HepG2 (cell line): Measurements from ENCODE around the gene NEU1. TPM values are rescaled to one million over a fixed set of nuclear protein-coding genes. Genes with fewer than 3 reads are reported as not detected.

Experiments used
- AKAP8 ChIP-seq: sonication (generic); formaldehyde crosslinking; IDR thresholded peaks from 2 replicates; pipeline ENCODE4 v1.5.1; 2020; ENCODE audit warnings: mild to moderate bottlenecking, missing genetic modification reagents
- EP300 ChIP-seq, 3 experiments: sonication (generic) in 1 of 3; formaldehyde crosslinking in 1 of 3; IDR thresholded peaks; 2 replicates each; pipeline versions ENCODE4 v1.5.1 to v1.6.1; 2011 to 2020; ENCODE audit warnings: low read depth in 2 of 3, low read length in 2 of 3, borderline replicate concordance in 1 of 3, improper control_type of control experiment in 1 of 3, mild to moderate bottlenecking in 1 of 3, missing genetic modification reagents in 1 of 3, moderate library complexity in 1 of 3
- HNRNPUL1 ChIP-seq: fragments of 200-400 bp; formaldehyde crosslinking; IDR thresholded peaks from 2 replicates; pipeline ENCODE4 v1.6.1; 2017; ENCODE audit warnings: low read depth, mild to moderate bottlenecking, low read length, moderate library complexity
- JUN ChIP-seq: sonication (generic); formaldehyde crosslinking; IDR thresholded peaks from 2 replicates; pipeline ENCODE4 v1.4.0; 2020; ENCODE audit warnings: mild to moderate bottlenecking, missing genetic modification reagents
- MIER3 ChIP-seq: IDR thresholded peaks from 2 replicates; pipeline ENCODE4 v1.6.1; 2016; ENCODE audit warnings: missing compliant biosample characterization, borderline replicate concordance
- RFX5 ChIP-seq: IDR thresholded peaks from 2 replicates; pipeline ENCODE4 v1.6.1; 2011; ENCODE audit warnings: low read depth, low read length, improper control_type of control experiment
- RNF2 ChIP-seq: fragments of 450-650 bp; conservative IDR thresholded peaks from 2 replicates; pipeline ENCODE4 v1.6.1; 2016; ENCODE audit warnings: low read depth
- RORA ChIP-seq: sonication (generic); formaldehyde crosslinking; IDR thresholded peaks from 2 replicates; pipeline ENCODE4 v1.5.0; 2020; ENCODE audit warnings: mild to moderate bottlenecking, missing genetic modification reagents, moderate library complexity
- SNAPC2 ChIP-seq: sonication (generic); formaldehyde crosslinking; IDR thresholded peaks from 2 replicates; pipeline ENCODE4 v1.8.1; 2022; ENCODE audit warnings: mild to moderate bottlenecking, missing genetic modification reagents
- TARDBP ChIP-seq: sonication (generic); formaldehyde crosslinking; IDR thresholded peaks from 2 replicates; pipeline ENCODE4 v1.8.0; 2022; ENCODE audit warnings: mild to moderate bottlenecking, missing genetic modification reagents
- TBX2 ChIP-seq: sonication (generic); formaldehyde crosslinking; IDR thresholded peaks from 2 replicates; pipeline ENCODE4 v1.5.0; 2020; ENCODE audit warnings: missing genetic modification reagents, mild to moderate bottlenecking, borderline replicate concordance
- ZNF143 ChIP-seq: sonication (generic); formaldehyde crosslinking; IDR thresholded peaks from 2 replicates; pipeline ENCODE4 v1.4.0; 2020; ENCODE audit warnings: missing genetic modification reagents
- ZNF253 ChIP-seq: sonication (generic); formaldehyde crosslinking; IDR thresholded peaks from 2 replicates; pipeline ENCODE4 v1.8.0; 2022; ENCODE audit warnings: mild to moderate bottlenecking, missing genetic modification reagents, borderline replicate concordance
- ZNF570 ChIP-seq: sonication (generic); formaldehyde crosslinking; IDR thresholded peaks from 2 replicates; pipeline ENCODE4 v1.4.0; 2020; ENCODE audit warnings: mild to moderate bottlenecking, missing genetic modification reagents, borderline replicate concordance
- ZSCAN12 ChIP-seq: sonication (generic); formaldehyde crosslinking; IDR thresholded peaks from 2 replicates; pipeline ENCODE4 v1.9.0; 2021; ENCODE audit warnings: mild to moderate bottlenecking, missing genetic modification reagents
- polyA plus RNA-seq, 8 experiments: library from polyadenylated mRNA; depleted of rRNA in 3 of 8; stranded (reverse) in 7 of 8; unstranded in 1 of 8; fragments of >200 nt; fragmentation: Illumina TruSeq in 4 of 8; extraction: Trizol in 4 of 8; gene quantifications; 2 replicates each; pipeline versions ENCODE4 v1.2.1 to v1.2.3, GENCODE V29; 2011 to 2016; ENCODE audit warnings: low read depth in 4 of 8, missing spikeins in 1 of 8, mixed read lengths in 1 of 8; ENCODE audit not compliant: insufficient read depth in 1 of 8
- total RNA-seq, 5 experiments: library from RNA; depleted of rRNA; stranded (reverse); fragments of >200 nt; fragmentation: Illumina TruSeq; extraction: Trizol; gene quantifications; 2 replicates each; pipeline ENCODE4 v1.2.3, GENCODE V29; 2016; ENCODE audit warnings: low read depth in 1 of 5
- TF ChIP-seq, protein P1 (sequence below): sonication (generic); formaldehyde crosslinking; IDR thresholded peaks from 2 replicates; pipeline ENCODE4 v1.8.0; 2022; ENCODE audit warnings: mild to moderate bottlenecking, missing genetic modification reagents, moderate library complexity
- TF ChIP-seq, protein P2 (sequence below): sonication (generic); formaldehyde crosslinking; IDR thresholded peaks from 2 replicates; pipeline ENCODE4 v1.4.0; 2020; ENCODE audit warnings: mild to moderate bottlenecking, missing genetic modification reagents
- TF ChIP-seq, protein P3 (sequence below): sonication (generic); formaldehyde crosslinking; IDR thresholded peaks from 2 replicates; pipeline ENCODE4 v1.5.1; 2020; ENCODE audit warnings: mild to moderate bottlenecking, missing genetic modification reagents, moderate library complexity
- TF ChIP-seq, protein P4 (sequence below): sonication (generic); formaldehyde crosslinking; IDR thresholded peaks from 2 replicates; pipeline ENCODE4 v1.8.1; 2023; ENCODE audit warnings: mild to moderate bottlenecking, moderate library complexity, missing genetic modification reagents
- TF ChIP-seq, protein P5 (sequence below): IDR thresholded peaks from 2 replicates; pipeline ENCODE4 v1.6.1; 2016; ENCODE audit warnings: missing compliant biosample characterization, missing genetic modification reagents, borderline replicate concordance
- TF ChIP-seq, protein P6 (sequence below): sonication (generic); formaldehyde crosslinking; IDR thresholded peaks from 2 replicates; pipeline ENCODE4 v1.4.0; 2020; ENCODE audit warnings: missing genetic modification reagents

The NEU1 gene
- total and polyA plus RNA-seq, 2 of the 13 experiments (the other 11 are each of a cell fraction or from before 2014, with no cell fraction given): 215 to 297 TPM

DNA sequence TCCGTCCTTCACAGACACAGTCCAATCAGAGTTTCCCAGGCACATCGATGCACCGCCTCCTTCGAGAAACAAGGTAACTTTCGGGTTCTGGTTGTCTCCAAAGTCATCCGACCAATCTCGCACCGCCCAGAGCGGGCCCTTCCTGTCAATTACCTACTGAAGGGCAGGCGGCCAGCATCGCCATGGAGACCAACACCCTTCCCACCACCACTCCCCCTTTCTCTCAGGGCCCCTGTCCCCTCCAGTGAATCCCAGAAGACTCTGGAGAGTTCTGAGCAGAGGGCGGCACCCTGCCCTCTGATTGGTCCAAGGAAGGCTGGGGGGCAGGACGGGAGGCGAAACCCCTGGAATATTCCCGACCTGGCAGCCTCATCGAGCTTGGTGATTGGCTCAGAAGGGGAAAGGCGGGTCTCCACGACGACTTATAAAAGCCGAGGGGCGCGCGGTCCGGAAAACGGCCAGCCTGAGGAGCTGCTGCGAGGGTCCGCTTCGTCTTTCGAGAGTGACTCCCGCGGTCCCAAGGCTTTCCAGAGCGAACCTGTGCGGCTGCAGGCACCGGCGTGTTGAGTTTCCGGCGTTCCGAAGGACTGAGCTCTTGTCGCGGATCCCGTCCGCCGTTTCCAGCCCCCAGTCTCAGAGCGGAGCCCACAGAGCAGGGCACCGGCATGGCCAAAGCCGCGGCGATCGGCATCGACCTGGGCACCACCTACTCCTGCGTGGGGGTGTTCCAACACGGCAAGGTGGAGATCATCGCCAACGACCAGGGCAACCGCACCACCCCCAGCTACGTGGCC lies 35.1 kb downstream of the NEU1 start, which contains the start of gene HSPA1B (continued):
- TF ChIP-seq, protein P1, sequence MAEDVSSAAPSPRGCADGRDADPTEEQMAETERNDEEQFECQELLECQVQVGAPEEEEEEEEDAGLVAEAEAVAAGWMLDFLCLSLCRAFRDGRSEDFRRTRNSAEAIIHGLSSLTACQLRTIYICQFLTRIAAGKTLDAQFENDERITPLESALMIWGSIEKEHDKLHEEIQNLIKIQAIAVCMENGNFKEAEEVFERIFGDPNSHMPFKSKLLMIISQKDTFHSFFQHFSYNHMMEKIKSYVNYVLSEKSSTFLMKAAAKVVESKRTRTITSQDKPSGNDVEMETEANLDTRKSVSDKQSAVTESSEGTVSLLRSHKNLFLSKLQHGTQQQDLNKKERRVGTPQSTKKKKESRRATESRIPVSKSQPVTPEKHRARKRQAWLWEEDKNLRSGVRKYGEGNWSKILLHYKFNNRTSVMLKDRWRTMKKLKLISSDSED (CRISPR knock-in tag): no peak
- TF ChIP-seq RNF2 (peak; percentile 15; the same call in 1 of the 2 replicates), ZSCAN12 (peak; percentile 92), TBX2 (CRISPR knock-in tag) (peak; percentile 71), ZNF143 (CRISPR knock-in tag) (no peak), RFX5 (peak; percentile 45; the same call in 1 of the 2 replicates), HNRNPUL1 (no peak), ZNF570 (no peak), ZNF253 (CRISPR knock-in tag) (no peak), AKAP8 (CRISPR knock-in tag) (no peak), TARDBP (CRISPR knock-in tag) (0 out of 2 replicates have a peak, but pooled peaks have one; percentile 14), RORA (no peak), JUN (CRISPR knock-in tag) (no peak), MIER3 (CRISPR knock-in tag) (peak; percentile 51; the same call in 1 of the 2 replicates), EP300 (IDR thresholded peaks at IDR 0.05; ENCODE audit: low read depth in 2 of 2, low read length in 2 of 2) (peak in 1 of 2 experiments; percentile 82; a peak in 2 of 4 replicates), EP300 (CRISPR knock-in tag; IDR thresholded peaks at IDR 0.05; ENCODE audit: borderline replicate concordance) (peak; percentile 26; the same call in 1 of the 2 replicates), SNAPC2 (no peak)
- TF ChIP-seq, protein P2, sequence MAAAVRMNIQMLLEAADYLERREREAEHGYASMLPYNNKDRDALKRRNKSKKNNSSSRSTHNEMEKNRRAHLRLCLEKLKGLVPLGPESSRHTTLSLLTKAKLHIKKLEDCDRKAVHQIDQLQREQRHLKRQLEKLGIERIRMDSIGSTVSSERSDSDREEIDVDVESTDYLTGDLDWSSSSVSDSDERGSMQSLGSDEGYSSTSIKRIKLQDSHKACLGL (CRISPR knock-in tag): peak; percentile 82; the same call in 1 of the 2 replicates
- TF ChIP-seq, protein P3, sequence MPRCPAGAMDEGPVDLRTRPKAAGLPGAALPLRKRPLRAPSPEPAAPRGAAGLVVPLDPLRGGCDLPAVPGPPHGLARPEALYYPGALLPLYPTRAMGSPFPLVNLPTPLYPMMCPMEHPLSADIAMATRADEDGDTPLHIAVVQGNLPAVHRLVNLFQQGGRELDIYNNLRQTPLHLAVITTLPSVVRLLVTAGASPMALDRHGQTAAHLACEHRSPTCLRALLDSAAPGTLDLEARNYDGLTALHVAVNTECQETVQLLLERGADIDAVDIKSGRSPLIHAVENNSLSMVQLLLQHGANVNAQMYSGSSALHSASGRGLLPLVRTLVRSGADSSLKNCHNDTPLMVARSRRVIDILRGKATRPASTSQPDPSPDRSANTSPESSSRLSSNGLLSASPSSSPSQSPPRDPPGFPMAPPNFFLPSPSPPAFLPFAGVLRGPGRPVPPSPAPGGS (CRISPR knock-in tag): peak; percentile 81; the same call in 1 of the 2 replicates
- TF ChIP-seq, protein P4, sequence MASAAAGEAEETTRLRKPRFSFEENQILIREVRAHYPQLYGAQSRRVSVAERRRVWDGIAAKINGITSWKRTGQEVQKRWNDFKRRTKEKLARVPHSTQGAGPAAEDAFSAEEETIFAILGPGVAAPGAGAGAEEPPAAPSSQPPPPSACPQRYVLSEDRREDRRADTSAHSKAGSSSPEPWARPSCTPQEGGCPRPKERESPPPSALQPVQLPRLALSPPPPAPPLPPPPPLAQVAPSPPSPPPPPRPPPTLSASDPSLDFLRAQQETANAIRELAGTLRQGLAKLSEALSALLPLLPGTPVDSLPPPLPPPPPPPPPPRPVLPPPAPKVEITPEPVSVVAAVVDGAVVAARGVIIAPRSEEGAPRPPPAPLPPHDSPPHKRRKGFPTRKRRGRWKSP (CRISPR knock-in tag): peak; percentile 92
- TF ChIP-seq, protein P5, sequence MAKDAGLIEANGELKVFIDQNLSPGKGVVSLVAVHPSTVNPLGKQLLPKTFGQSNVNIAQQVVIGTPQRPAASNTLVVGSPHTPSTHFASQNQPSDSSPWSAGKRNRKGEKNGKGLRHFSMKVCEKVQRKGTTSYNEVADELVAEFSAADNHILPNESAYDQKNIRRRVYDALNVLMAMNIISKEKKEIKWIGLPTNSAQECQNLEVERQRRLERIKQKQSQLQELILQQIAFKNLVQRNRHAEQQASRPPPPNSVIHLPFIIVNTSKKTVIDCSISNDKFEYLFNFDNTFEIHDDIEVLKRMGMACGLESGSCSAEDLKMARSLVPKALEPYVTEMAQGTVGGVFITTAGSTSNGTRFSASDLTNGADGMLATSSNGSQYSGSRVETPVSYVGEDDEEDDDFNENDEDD (CRISPR knock-in tag): no peak
- TF ChIP-seq, protein P6, sequence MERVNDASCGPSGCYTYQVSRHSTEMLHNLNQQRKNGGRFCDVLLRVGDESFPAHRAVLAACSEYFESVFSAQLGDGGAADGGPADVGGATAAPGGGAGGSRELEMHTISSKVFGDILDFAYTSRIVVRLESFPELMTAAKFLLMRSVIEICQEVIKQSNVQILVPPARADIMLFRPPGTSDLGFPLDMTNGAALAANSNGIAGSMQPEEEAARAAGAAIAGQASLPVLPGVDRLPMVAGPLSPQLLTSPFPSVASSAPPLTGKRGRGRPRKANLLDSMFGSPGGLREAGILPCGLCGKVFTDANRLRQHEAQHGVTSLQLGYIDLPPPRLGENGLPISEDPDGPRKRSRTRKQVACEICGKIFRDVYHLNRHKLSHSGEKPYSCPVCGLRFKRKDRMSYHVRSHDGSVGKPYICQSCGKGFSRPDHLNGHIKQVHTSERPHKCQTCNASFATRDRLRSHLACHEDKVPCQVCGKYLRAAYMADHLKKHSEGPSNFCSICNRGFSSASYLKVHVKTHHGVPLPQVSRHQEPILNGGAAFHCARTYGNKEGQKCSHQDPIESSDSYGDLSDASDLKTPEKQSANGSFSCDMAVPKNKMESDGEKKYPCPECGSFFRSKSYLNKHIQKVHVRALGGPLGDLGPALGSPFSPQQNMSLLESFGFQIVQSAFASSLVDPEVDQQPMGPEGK (CRISPR knock-in tag): peak; percentile 67
